K562 (cell line): ENCODE results near the gene ZNF844. TPM values are rescaled to one million over a fixed set of nuclear protein-coding genes. Genes with fewer than 3 reads are reported as not detected.

Source experiments
- ATAC-seq: fragments of 200-7000 bp; cut with Tn5 transposase; 3 replicates; pipeline ENCODE4 v1.9.1; 2020; ENCODE audit warnings: moderate library complexity
- BruUV-seq: library from RNA; stranded (reverse); fragments of 400-500 nt; replicated peaks from 2 replicates; lab custom pipeline; 2021; lab: Mats Ljungman, UMichigan
- CTCF ChIA-PET: fragments of 300-600 bp; formaldehyde crosslinking; extraction: SDS; loops from one replicate; lab custom pipeline; 2021; ENCODE audit warnings: low intra/inter-chr PET ratio; lab: Yijun Ruan, JAX
- POLR2A ChIA-PET: fragments of 300-600, 350-650 bp; sonication (Branson Sonifier 250); formaldehyde crosslinking; extraction: SDS; loops from one replicate; lab custom pipeline; 2021; ENCODE audit warnings: antibody characterized with exemption, inconsistent platforms; lab: Yijun Ruan, JAX
- DNase-seq, 4 experiments: peaks; one replicate each; pipeline versions ENCODE4 v3.0.0 to v3.0.0-alpha.2; 2011 to 2018; ENCODE audit warnings: low spot score in 3 of 4, mixed read lengths in 3 of 4; ENCODE audit errors: extremely low read depth in 1 of 4
- FAIRE-seq: peaks from 2 replicates; lab custom pipeline; 2011; peaks lifted over from hg19 to GRCh38; lab: Jason Lieb, UNC
- H2AFZ ChIP-seq: 2 replicates; pipeline ENCODE4 v1.6.0; 2011; ENCODE audit warnings: low read depth, low read length, control low read depth, inconsistent platforms
- H3K27ac ChIP-seq: fragments of 200-600 bp; 3 replicates; pipeline ENCODE4 v1.8.0; 2011; ENCODE audit warnings: low read depth, mild to moderate bottlenecking, control low read depth, inconsistent platforms, low read length, moderate library complexity, mixed read lengths; ENCODE audit errors: extremely low read depth
- H3K27me3 ChIP-seq, 2 experiments: fragments of 300-600 bp in 1 of 2; 2 replicates in 1 of 2; 3 replicates in 1 of 2; pipeline versions ENCODE4 v1.6.0 to v1.8.0; 2011; ENCODE audit warnings: inconsistent platforms in 2 of 2, low read length in 2 of 2, mild to moderate bottlenecking in 1 of 2, mixed read lengths in 1 of 2, moderate library complexity in 1 of 2; ENCODE audit not compliant: control insufficient read depth in 2 of 2, insufficient read depth in 2 of 2
- H3K36me3 ChIP-seq: fragments of 300-600 bp; 3 replicates; pipeline ENCODE4 v1.8.0; 2011; ENCODE audit warnings: mild to moderate bottlenecking, low read length, inconsistent platforms; ENCODE audit not compliant: control insufficient read depth, insufficient read depth
- H3K4me1 ChIP-seq, 2 experiments: fragments of 200-600 bp in 1 of 2; replicated peaks in 1 of 2; 2 replicates in 1 of 2; 3 replicates in 1 of 2; pipeline versions ENCODE4 v1.5.1 to v1.8.0; 2011; ENCODE audit warnings: inconsistent platforms in 2 of 2, low read length in 2 of 2, mild to moderate bottlenecking in 1 of 2, mixed read lengths in 1 of 2, moderate library complexity in 1 of 2; ENCODE audit not compliant: control insufficient read depth in 2 of 2, insufficient read depth in 2 of 2
- H3K4me2 ChIP-seq: 2 replicates; pipeline ENCODE4 v1.6.1; 2011; ENCODE audit warnings: low read length, control low read depth, inconsistent platforms, mixed read lengths; ENCODE audit not compliant: insufficient read depth
- H3K4me3 ChIP-seq: fragments of 200-600 bp; sonication (generic), shearing (Covaris generic); 2 replicates; pipeline ENCODE4 v1.5.1; 2016; ENCODE audit warnings: control low read depth, inconsistent platforms
- H3K79me2 ChIP-seq: fragments of 200-600 bp; 3 replicates; pipeline ENCODE4 v1.8.0; 2011; ENCODE audit warnings: low read length, inconsistent platforms; ENCODE audit not compliant: control insufficient read depth, insufficient read depth
- H3K9ac ChIP-seq, 2 experiments: 2 replicates each; pipeline versions ENCODE4 v1.6.0 to v1.6.1; 2011; ENCODE audit warnings: low read depth in 2 of 2, low read length in 2 of 2, control low read depth in 1 of 2, inconsistent platforms in 1 of 2, mild to moderate bottlenecking in 1 of 2, mixed read lengths in 1 of 2; ENCODE audit not compliant: insufficient read depth in 1 of 2
- H3K9me1 ChIP-seq: one replicate; pipeline ENCODE4 v1.6.0; 2011; ENCODE audit warnings: inconsistent platforms, mild to moderate bottlenecking, low read length, moderate library complexity; ENCODE audit not compliant: control insufficient read depth, insufficient read depth
- H3K9me3 ChIP-seq: replicated peaks from 2 replicates; pipeline ENCODE4 v1.5.1; 2011; ENCODE audit warnings: low read depth, low read length, inconsistent platforms; ENCODE audit not compliant: control insufficient read depth, insufficient read depth
- H4K20me1 ChIP-seq: replicated peaks from 2 replicates; pipeline ENCODE4 v1.6.1; 2011; ENCODE audit warnings: low read length, inconsistent platforms, mixed read lengths; ENCODE audit not compliant: control insufficient read depth, insufficient read depth
- ATF7 ChIP-seq: fragments of 450-650 bp; IDR thresholded peaks from 2 replicates; pipeline ENCODE4 v1.7.1; 2014; ENCODE audit warnings: mild to moderate bottlenecking, moderate library complexity
- KHSRP ChIP-seq: fragments of 450-650 bp; IDR thresholded peaks from 2 replicates; pipeline ENCODE4 v1.6.1; 2017
- L3MBTL2 ChIP-seq: fragments of 450-650 bp; IDR thresholded peaks from 2 replicates; pipeline ENCODE4 v1.6.1; 2016; ENCODE audit warnings: mild to moderate bottlenecking, moderate library complexity
- POLR2A ChIP-seq: fragments of 450-650 bp; conservative IDR thresholded peaks from 2 replicates; pipeline ENCODE4 v1.6.1; 2016
- POLR2AphosphoS5 ChIP-seq: IDR thresholded peaks from 2 replicates; pipeline ENCODE4 v1.6.1; 2011; ENCODE audit warnings: mild to moderate bottlenecking, low read depth, low read length, moderate library complexity; ENCODE audit not compliant: control insufficient read depth, insufficient read depth
- RBBP5 ChIP-seq: fragments of 200-600 bp; sonication (generic); IDR thresholded peaks from 2 replicates; pipeline ENCODE4 v1.6.1; 2012; ENCODE audit warnings: borderline replicate concordance, mild to moderate bottlenecking, low read length, control low read depth, inconsistent platforms; ENCODE audit not compliant: insufficient read depth, poor library complexity, severe bottlenecking
- SMAD4 ChIP-seq: fragments of 250-450 bp; sonication (Bioruptor Pico); conservative IDR thresholded peaks from 2 replicates; pipeline ENCODE4 v1.8.0; 2021; ENCODE audit warnings: inconsistent platforms, mild to moderate bottlenecking, moderate library complexity
- SOX6 ChIP-seq: fragments of 450-650 bp; IDR thresholded peaks from 2 replicates; pipeline ENCODE4 v1.6.1; 2014; ENCODE audit warnings: mild to moderate bottlenecking
- SP2 ChIP-seq: IDR thresholded peaks from 2 replicates; pipeline ENCODE4 v1.6.1; 2011; ENCODE audit warnings: mild to moderate bottlenecking, low read depth, low read length, moderate library complexity; ENCODE audit not compliant: poor library complexity, severe bottlenecking; ENCODE audit errors: extremely low read depth
- STAG1 ChIP-seq: sonication (generic); formaldehyde crosslinking; IDR thresholded peaks from 2 replicates; pipeline ENCODE4 v1.5.0; 2020; ENCODE audit warnings: missing genetic modification reagents, borderline replicate concordance
- ZFX ChIP-seq: sonication (generic); formaldehyde crosslinking; IDR thresholded peaks from 2 replicates; pipeline ENCODE4 v1.8.0; 2022; ENCODE audit warnings: mild to moderate bottlenecking, missing genetic modification reagents, moderate library complexity
- whole genome bisulfite sequencing: fragments of 100-300 bp; shearing (Covaris generic); methylation state at CpG from one replicate; pipeline ENCODE4 v1.1.6; 2016; ENCODE audit warnings: low coverage, mixed read lengths; ENCODE audit not compliant: insufficient coverage; ENCODE audit errors: missing lambda C conversion rate; 5-methylcytosine and 5-hydroxymethylcytosine counted together
- in situ Hi-C: fragments of 300-500 bp; cut with MboI; formaldehyde crosslinking; loops from 4 replicates; pipeline ENCODE4 v1.15.0; 2018; ENCODE audit warnings: inconsistent platforms, mixed read lengths
- intact Hi-C: fragments of 100-400 bp; cut with micrococcal nuclease; formaldehyde crosslinking; loops from 2 replicates; pipeline ENCODE4 v1.14.2; 2022
- polyA plus RNA-seq, 8 experiments: library from polyadenylated mRNA; depleted of rRNA in 4 of 8; stranded (reverse) in 5 of 8; unstranded in 3 of 8; fragments of >200 nt; fragmentation: Nextera tagmentation in 2 of 8; fragmentation: Illumina TruSeq in 1 of 8; extraction: Ambion mirVana in 2 of 8; extraction: Trizol in 1 of 8; gene quantifications; 2 replicates each; pipeline versions ENCODE4 v1.2.1 to v1.2.3, GENCODE V29; 2011 to 2014; ENCODE audit warnings: inconsistent platforms in 1 of 8, missing spikeins in 1 of 8
- total RNA-seq, 7 experiments: library from RNA; depleted of rRNA in 6 of 7; stranded (reverse); fragments of >200 nt in 6 of 7; fragmentation: Illumina TruSeq in 2 of 7; extraction: Trizol in 2 of 7; gene quantifications; 2 replicates each; pipeline versions ENCODE4 v1.2.1 to v1.2.3, GENCODE V29; 2011 to 2021; ENCODE audit warnings: low replicate concordance in 1 of 7
- TF ChIP-seq, protein P1 (sequence below): fragments of 450-650 bp; IDR thresholded peaks from 2 replicates; pipeline ENCODE4 v1.6.1; 2014; ENCODE audit warnings: low read depth, mild to moderate bottlenecking, moderate library complexity, borderline replicate concordance

The ZNF844 gene
- total and polyA plus RNA-seq, 9 of the 15 experiments (the other 6 are each of a cell fraction or from before 2014, with no cell fraction given): 0.80 to 4.5 (median 2.2) TPM

DNA sequence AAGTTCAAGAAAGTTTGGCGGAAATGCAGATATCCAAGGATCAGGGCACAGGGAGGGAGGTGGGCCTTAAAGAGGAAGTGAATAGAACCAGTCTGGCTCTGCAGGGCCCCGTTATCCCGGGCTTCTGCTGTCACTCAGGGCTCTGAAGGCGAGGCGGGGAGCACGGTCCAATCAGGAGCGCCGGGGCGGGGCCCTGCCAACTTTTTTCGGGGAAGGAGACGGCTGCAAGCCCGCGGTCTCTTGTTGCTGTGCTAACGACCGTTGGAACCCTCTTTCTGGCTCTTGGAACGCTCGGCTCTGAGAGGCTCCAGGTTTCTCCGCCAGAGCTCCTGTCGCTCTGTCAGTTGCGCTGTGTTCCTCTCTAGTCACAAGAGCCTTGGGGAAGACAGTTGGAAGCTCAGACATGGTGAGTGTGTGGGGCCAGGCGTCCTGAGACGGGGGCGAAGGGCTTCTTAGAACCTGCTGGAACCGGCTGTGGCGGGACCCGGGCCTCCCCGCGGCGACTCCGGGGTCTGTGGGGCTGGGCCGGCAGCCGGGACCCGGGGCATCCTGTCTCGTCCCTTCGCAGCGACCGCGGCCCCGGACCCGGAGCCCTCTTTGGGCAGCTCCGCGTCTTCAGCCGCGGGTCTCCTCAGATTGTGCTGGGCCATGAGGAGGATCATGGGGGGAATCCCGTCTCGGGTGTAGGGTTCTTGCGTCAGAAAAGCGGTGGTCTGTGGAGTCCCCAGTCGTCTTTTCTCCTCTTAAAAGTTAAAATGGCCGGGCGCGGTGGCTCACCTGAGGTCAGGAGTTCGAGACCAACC is 27.7 kb downstream of the ZNF844 start:
- Histone ChIP-seq H3K4me3 (peak overlapping the region; percentile 78), H3K27ac (peak overlapping the region; percentile 92), H3K27me3 (no peaks in the 10 kb centered on the region), H3K9me3 (no peaks in the 10 kb centered on the region; the same call in none of the 2 replicates), H3K36me3 (peaks cover 11% of the 10 kb centered on the region; the same call in 2 of the 3 replicates), H4K20me1 (no peaks in the 10 kb centered on the region), H2AFZ (peak overlapping the region; percentile 88), H3K9me1 (no peaks in the 10 kb centered on the region), H3K9ac (peak overlapping the region; percentile 88 to 96), H3K4me1 (peaks cover 0 to 10% of the 10 kb centered on the region in 2 experiments; a peak in 2 of 5 replicates), H3K79me2 (peaks cover 15% of the 10 kb centered on the region), H3K4me2 (peak overlapping the region; percentile 83)
- WGBS: 9% methylated on average over 51 of the region's 53 CpGs
- TSS peak; percentile 73 for BruUV-seq
- CTCF ChIA-PET: no interaction called here
- peak; percentile 98 for ATAC-seq
- POLR2A ChIA-PET: interaction anchor here (0.6 to 1.1 kb wide), 3 partner anchors 11 to 127 kb away, joined by 3 read pairs; partner anchors contain the start of gene ZNF763
- peak; percentile 89 to 94 (median 90) for DNase-seq
- in situ Hi-C loops: no loop called here
- FAIRE-seq: peak; percentile 87
- intact Hi-C loops: no loop called here
- 0 out of 2 replicates have a peak, but pooled peaks have one; percentile 19 for TF ChIP-seq STAG1 (CRISPR knock-in tag)
- TF ChIP-seq KHSRP: no peak
- TF ChIP-seq, protein P1, sequence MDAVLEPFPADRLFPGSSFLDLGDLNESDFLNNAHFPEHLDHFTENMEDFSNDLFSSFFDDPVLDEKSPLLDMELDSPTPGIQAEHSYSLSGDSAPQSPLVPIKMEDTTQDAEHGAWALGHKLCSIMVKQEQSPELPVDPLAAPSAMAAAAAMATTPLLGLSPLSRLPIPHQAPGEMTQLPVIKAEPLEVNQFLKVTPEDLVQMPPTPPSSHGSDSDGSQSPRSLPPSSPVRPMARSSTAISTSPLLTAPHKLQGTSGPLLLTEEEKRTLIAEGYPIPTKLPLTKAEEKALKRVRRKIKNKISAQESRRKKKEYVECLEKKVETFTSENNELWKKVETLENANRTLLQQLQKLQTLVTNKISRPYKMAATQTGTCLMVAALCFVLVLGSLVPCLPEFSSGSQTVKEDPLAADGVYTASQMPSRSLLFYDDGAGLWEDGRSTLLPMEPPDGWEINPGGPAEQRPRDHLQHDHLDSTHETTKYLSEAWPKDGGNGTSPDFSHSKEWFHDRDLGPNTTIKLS: peak; percentile 27; the same call in 1 of the 2 replicates
- peak; percentile 68 for TF ChIP-seq POLR2AphosphoS5
- peak; percentile 62 for TF ChIP-seq L3MBTL2
- TF ChIP-seq SMAD4 (CRISPR knock-in tag): 0 out of 2 replicates have a peak, but pooled peaks have one; percentile 16
- TF ChIP-seq SP2: peak; percentile 25
- TF ChIP-seq RBBP5: peak; percentile 34
- TF ChIP-seq SOX6: 0 out of 2 replicates have a peak, but pooled peaks have one; percentile 10
- peak; percentile 58; the same call in 1 of the 2 replicates for TF ChIP-seq ZFX (CRISPR knock-in tag)
- peak; percentile 86 for TF ChIP-seq POLR2A
- 0 out of 2 replicates have a peak, but pooled peaks have one; percentile 28 for TF ChIP-seq ATF7
